HG02763 (cell line): ENCODE measurements around the gene AGTRAP.

ENCODE experiments used
- ATAC-seq: cut with Tn5 transposase; IDR thresholded peaks from one replicate; pipeline ENCODE4 v1.9.1; 2021; ENCODE audit warnings: mild to moderate bottlenecking, moderate library complexity; ENCODE audit not compliant: unreplicated experiment

The AGTRAP gene

DNA sequence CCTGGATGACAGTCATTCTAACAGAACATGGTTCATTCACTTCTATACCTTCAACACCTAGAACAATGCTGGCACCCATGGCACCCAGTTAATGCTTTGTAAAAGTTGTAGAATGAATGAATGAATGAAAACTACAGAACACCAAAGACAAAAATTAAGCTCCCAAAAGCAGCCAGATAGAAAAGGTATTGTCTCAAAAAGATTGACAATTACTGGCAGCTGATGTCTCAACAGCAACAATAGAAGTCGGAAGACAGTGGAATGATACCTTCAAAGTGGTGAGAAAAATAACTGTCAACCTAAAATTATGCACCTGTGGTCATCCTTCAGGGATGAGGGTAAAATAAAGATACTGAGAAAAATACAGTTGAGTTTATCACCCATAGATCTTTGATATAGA, 21.1 kb downstream of the AGTRAP start:
- no peak for ATAC-seq

DNA sequence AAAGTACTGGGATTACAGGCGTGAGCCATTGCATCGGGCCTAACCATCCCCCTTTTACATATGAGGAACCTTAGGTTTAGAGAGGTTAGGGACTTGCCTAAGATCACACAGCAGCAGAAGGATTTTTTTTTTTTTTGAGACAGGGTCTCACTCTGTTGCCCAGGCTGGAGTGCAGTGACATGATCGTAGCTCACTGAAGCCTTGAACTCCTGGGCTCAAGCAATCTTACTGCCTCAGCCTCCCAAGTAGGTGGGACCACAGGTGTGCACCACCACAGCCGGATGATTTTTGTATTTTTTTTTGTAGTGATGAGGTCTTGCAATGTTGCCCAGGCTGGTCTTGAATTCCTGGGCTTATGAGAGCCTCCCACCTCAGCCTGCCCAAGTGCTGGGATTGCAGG, 23.9 kb downstream of the AGTRAP start:
- ATAC-seq = no peak

DNA sequence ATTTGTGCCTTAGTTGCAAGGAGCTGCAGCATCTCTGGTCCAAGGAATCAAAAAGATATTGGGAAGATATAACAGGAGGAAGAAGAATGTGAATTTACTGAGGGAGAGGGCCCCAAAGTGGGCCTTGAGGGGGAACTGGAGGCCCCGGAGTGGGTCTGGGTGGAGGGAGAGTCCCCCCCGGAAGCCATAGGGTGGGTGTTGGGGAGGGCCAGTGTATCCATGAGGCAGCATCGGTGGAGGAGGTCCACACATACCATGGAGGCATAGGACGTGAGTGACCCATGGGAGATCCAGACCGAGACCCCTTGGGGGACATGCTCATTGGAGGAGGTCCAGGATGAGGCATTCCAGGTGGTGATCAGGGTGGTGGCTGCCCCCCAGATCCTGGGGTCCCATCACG, 25.3 kb downstream of the AGTRAP start:
- ATAC-seq = no peak

DNA sequence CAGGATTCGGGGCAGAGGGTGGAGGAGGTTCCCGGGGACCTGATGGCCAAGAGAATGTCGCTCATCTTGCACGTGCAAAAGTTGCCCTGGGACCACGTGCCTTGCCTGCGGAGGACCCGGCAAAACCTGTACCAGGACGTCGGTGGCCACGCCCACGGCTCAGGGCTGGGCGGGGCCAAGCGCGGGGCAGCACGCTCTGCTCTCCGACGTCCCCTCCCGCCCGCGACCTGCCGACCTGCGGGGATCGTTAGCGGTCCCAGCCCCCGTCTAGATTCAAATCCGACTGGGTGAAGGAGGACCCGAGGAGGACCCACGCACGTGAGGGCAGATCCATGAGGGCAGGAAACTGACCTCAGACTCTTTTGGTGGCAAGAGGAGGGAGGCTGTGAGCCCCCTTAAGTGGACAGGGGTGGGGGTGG, 26.1 kb downstream of the AGTRAP start, which contains the start of gene C1orf167:
Gene C1orf167, plus strand, starts transcription at position 206 of the 419 bp plus-strand sequence. CDS start 2,208 bp downstream, outside the sequence.
- ATAC-seq = no peak

DNA sequence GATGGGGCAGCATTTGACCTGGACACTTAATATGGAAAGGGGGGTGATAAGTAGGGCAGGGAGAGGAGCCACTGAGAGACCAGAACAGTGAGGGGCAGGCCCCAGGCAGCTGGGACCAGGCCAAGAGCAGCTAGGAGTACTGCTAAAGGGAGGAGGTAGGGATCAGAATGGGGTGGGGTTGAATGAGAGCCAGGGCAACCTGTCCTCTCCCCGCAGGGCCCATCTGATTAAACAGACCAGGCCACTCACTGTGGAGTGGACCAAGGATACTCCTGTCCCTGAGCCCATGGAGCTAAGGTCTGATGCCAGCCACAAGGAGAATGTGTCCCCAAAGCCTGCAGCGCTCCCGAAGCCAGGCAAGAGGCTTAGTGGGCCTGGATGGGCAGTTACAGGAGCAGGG, 28.2 kb downstream of the AGTRAP start:
- ATAC-seq = no peak

DNA sequence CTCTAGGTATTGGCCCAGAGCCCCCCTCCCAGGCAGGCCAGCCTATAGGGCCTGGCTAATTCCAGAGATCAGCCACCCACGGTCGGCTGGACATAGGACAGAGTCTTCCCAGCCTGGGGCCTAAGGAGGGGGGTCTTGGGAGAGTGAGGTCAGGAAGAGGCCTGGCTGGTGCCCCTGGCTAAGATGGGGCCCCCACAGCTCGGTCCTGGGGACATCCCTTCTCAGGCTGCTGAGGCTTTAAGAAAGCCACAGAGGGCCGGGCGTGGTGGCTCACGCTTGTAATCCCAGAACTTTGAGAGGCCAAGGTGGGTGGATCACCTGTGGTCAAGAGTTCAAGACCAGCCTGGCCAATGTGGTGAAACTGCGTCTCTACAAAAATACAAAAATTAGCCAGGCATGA, 28.6 kb downstream of the AGTRAP start:
- ATAC-seq = no peak

DNA sequence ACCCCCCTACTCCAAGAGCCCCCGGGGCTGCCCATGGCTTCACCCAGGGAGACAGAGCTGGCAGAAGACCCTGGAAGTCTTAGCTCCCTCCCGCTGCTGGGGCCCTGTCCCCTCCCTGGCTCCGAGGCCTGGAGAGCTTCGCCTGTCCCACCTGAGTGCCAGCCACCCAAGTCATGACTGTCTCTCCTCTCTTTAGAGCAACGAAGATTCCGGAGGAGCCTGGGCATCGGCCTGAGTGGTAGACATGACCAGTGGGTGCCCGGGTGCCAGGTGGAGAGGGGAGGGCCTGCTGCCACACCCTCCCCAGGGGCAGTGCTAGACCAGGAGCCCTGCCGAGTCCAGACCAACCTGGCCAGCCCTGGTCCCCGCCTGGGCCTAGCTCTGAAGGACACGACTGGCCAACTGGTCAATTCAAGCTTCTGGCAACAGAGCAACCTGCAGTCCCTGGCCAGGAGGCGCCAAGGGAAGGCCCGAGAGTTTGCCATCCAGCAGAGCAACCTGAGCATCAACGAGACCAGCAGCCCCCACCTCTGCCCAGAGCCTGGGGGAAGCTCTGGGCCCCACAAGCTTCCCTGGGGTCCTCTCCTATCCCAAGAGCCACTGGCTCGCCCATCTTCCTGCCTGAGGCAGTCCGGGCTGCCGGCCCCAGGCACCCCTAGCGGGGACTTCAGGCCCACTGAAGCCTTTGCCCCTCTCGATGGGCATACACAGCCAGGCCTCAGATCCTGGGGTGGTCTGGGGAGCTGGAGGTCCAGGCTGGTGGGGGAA, 29.9 kb downstream of the AGTRAP start:
- no peak for ATAC-seq

DNA sequence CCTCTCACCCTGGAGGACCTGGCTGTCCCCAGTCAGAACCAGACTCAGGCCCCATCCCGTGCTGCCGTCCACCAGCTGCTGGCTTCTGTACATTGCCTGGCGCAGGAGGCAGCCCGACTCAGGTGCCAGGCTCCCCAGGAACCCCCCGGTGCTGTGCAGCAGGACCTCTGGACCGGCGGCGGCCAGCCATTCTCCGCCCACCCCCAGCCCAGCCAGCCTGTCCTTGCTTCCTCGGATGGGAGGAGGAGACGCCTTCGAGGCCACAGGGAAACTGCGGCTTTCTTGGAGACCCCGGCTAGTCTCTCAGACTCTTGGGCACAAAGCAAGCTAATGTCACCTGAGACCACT, 30.5 kb downstream of the AGTRAP start:
- no peak for ATAC-seq

DNA sequence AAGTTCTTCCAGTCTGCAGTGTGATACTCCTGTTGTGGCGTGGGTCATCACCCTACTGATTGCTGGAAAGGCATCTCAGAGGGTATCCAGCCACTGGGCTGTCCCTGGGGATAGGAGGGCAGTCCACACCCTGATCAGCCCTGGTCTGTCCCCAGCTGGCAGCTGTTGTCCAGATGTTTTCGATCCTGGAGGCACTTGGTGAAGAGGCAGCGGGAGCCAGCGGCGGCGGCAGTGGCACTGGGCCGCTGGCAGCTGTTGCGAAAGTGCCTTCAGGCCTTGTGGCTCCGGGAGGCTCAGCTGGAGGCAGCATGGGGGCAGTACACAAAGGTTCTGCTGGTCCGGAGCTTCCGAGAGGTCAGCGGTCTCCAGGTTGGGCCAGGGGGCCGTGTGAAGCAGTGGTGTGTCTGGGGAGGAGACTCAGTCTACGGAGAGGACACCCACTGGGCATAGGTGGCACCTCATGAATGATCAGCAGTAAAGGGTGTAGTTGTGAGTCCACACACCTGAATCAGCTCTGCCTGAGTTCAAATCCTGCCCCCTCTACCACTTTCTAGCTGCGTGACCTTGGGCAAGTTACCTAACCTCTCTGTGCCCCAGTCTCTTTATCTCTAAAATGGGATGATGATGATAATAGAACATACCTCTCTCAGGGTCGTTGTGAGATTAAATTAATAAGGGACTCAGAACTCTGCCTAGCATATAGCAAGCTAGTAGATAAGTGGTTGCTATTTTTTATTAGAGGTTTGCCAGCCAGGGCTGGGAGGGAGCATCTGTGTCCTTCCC, 32.2 kb downstream of the AGTRAP start:
- ATAC-seq = no peak

DNA sequence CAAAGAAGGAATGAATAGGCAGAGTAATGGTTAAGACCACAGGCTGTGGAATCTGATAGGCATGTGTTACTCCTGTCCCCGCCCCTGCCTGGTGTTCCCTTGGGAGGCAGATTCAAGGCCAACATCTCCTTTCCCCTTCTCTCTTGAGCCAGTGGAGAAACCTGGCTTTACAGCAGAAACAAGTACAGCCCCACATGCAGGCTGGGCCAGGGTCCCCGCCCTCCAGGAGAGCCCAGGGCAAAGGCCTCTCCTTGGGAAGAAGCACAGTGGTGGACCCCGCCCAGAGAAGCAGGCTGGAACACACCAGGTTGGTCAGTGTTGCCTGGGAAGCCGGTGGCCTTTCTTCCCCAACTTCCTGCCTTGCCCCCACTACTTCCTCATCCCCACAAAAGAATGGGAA, 32.9 kb downstream of the AGTRAP start:
- no peak for ATAC-seq

DNA sequence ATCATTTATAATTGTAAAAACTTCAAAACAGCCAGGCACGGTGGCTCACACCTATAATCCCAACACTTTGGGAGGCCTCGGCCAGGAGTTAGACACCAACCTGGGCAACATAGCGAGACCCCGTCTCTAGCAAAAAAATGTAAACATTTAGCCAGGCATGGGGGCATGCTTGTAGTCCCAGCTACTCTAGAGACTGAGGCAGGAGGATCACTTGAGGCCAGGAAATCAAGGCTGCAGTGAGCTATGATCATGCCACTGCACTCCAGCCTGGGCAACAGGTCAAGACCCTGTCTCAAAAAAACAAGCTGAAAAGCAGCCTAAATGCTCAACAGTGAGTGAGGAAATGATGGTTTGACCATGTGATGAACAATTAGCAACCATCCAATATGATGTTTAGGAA, 33.3 kb downstream of the AGTRAP start:
- ATAC-seq = no peak

DNA sequence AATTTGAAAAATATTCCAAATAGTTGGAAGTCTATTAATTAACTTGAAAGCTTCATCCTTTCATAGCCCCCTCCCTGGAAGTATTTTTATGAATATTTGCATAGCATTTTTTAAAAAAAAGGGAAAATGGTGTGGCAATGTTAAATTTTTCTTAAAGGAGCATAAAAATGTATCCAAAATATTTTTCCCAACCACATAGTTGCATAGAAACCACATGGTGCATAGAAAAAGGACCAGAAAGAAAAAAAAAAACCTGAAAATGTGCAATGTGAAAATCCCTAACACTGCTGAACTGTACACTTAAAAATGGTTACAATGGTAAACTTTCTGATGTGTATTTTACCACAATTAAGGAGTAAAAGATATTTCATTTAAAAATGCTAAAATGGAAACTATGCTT, 34.1 kb downstream of the AGTRAP start:
- no peak for ATAC-seq

DNA sequence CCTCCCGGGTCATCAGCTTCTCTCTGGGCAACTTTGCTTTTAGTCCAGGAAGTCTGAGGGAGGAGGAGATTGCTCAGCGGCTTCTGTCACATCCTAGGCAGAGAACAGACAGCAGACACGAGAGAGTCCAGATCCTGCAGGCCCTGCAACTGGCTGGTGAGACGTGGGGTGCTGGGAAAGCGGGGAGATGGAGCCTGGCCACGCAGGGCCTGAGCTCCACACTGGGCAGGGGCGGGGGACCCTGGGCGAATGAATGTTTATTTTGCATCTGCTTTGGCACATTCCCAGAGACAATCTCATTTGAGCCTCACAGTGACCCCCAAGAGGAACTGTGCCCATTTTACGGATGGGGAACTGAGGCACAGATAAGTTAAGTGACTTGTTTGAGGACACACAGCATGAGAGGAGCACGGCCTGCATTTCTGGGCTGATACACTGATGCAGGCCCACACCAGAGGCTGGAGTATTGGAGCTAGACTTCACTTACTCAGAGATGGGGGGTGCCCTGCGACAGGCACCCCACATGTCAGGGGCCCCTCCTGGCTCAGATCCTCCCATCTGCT, 35.6 kb downstream of the AGTRAP start:
- ATAC-seq = no peak

DNA sequence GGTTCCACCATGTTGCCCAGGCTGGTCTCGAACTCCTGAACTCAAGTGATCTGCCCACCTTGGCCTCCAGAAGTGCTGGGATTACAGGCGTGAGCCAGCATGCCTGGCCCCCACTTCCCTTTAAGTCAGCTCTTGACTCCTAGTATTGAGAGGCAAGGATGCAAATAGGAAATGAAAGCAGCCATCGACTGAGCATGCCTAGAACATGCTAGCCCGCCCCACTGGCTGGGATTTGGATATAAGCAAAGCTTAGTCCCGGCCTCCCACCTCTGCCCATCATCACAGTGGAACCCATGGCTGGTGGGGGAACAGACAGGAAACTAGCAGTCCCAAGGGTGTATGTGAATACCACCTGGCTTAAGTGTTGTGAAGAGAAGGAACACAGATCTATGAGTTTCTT, 36.5 kb downstream of the AGTRAP start:
- no peak for ATAC-seq

DNA sequence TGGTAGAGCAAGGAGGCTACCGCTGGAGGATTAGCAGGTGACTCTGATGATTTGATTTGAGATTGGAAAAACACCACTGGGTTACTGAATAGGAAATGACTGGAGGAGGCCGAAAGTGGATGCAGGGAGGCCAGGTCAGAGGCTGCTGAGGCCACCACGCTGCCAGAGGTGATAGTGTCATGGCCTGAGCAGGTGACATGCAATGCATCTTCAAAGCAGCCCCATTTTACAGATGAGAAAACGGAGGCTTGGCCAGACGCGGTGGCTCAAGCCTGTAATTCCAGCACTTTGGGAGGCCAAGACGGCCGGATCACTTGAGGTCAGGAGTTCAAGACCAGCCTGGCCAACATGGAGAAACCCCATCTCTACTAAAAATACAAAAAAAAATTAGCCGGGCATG, 38.8 kb downstream of the AGTRAP start:
- no peak for ATAC-seq

DNA sequence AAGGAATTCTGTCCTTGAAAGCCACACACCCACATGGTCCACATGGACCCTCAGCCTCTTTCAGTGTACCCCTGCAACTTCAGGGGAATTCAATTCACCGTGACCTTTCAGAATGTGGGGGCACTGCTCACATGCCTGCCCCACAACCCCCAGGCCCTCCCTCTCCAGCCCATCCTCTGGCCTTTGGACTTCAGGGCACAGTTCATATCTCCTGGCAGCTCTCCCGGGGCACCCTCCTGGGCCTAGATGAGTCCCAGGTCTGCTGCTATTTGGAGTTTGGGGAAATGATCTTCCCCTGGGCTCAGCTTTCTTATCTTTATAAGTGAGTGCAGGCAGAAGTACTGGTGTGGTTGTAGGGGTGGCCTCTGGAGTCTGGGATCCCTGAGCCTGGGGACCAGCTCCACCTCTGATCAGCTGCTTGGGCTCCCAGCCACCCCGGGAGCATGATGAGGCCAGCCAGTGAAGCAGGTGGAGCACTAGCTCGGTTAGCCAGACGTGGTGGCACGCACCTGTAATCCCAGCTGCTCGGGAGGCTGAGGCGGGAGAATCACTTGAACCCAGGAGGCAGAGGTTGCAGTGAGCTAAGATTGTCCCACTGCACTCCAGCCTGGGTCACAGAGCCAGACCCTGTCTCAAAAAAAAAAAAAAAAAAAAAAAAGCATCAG, 41.9 kb downstream of the AGTRAP start:
- no peak for ATAC-seq

DNA sequence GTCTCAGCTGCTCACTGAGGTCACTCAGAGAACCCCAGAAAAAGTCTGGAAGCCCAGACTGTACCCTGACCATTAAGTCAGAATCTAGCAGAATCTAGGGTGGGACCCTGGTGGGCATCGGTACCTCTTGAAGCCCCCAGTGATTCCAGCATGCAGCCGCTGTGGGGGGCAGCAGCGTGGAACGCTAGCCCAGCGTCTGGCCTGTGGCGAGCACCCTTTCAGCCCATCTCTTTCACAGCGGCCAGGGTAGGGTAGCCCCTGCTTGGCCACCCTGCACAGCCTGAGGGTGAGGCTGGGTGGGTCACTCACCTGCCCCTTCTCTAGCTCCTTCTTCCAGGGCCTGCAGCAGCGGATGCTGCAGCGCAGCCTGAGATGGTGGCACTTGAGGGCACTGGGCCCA, 42.4 kb downstream of the AGTRAP start:
- ATAC-seq = no peak

DNA sequence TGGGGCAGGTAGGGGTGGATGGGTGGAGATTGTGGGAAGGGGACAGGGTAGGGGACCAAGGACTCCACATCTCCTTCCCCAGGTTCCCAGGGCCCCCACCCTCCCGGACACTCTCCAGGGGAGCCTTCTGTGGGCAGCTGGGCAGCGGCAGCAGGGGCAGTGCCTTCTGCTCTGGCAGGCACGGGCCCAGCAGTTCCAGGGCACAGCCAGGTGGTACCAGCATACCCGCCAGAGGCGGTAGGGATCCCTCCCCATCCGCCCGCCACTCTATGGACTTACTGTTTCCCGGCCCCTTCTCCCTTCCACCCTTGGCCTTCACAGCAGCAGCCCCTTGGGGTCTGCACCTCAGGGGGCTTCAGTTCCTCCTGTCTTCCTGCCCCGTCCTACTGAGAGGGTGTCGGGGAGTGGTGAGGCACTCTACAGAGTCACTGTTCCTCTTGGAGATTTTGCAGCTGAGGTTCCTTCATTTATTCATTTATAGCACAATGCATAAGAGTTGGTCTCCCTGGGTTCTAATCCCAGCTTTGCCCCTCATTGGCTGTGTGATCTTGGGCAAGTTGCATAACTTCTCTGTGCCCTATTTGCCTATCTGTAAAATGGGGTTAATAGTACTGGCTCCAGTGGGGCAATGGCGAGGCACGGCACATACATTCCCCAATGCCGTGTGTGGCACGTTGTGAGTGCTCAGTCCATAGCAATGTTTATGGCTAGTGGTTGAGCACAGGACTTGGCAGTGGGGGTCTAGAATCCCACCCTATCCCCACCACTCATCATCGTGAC, 43.1 kb downstream of the AGTRAP start:
- no peak for ATAC-seq

DNA sequence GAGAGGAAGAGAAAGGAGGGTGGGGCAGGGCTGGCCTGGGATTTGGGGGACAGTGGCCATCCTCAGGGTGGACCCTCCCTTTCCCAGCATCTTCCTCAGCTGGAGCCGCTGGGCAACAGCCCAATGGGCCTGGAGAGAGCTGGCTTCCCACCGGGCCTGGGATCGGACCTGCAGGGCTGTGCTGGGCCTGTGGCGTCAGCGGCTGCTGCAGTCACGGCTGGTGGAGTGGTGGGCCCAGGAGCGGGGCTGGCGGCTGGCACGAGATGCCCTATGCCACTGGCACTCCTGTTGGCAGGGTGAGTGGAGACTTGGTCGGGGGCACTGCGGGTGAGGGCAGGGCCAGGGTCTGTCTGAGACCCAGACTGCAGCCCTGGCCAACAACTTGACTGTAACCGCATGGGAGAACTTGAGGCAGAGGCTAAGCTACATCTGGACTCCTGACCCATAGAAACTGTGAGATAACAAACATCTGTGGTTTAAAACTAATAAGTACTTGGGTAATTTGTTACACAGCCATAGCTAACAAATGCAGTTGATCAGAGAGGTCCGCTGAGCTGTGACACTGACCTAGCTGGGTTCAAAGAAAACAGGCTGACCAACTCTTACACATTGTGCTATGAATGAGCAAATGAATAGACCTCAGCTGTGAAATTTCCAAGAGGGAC, 43.9 kb downstream of the AGTRAP start:
- no peak for ATAC-seq
